ENCODE results near the gene KIF23.

DNA sequence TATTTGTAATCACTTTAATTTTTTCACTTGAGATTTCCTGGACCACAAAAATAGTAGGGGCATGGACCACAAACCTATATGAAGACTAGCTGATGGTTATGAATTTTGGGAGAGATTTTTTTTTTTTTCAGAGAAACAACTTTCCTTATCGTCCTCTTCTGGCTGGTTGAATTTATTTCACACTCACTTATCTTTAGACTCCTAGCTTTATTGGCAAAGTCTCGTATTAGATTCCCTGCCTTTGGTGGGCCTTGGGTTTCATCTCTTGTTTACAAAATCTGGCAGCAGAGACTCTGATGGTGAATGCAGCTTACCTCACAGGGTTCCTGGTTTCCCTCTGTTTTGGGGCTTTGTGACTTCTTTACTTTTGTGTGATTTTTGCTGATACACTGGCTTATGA lies 44.5 kb upstream of the KIF23 start:
- TF ChIP-seq, protein P1, sequence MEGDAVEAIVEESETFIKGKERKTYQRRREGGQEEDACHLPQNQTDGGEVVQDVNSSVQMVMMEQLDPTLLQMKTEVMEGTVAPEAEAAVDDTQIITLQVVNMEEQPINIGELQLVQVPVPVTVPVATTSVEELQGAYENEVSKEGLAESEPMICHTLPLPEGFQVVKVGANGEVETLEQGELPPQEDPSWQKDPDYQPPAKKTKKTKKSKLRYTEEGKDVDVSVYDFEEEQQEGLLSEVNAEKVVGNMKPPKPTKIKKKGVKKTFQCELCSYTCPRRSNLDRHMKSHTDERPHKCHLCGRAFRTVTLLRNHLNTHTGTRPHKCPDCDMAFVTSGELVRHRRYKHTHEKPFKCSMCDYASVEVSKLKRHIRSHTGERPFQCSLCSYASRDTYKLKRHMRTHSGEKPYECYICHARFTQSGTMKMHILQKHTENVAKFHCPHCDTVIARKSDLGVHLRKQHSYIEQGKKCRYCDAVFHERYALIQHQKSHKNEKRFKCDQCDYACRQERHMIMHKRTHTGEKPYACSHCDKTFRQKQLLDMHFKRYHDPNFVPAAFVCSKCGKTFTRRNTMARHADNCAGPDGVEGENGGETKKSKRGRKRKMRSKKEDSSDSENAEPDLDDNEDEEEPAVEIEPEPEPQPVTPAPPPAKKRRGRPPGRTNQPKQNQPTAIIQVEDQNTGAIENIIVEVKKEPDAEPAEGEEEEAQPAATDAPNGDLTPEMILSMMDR (IDR thresholded peaks at IDR 0.05): no peak
- no peak for TF ChIP-seq POLR2A (IDR thresholded peaks at IDR 0.05)

All from heart left ventricle (tissue), 13 donors.